ENCODE measurements around the gene MYO1E. TPM values are rescaled to one million over a fixed set of nuclear protein-coding genes. Genes with fewer than 3 reads are reported as not detected.

The MYO1E gene
- total RNA-seq, 4 donors from 2014 or later, result 55.7 to 147 (median 68.5) TPM

GRCh38 chr15:59197454-59197853 is 175.2 kb downstream of the MYO1E start:
- Histone ChIP-seq H3K36me3 (peaks cover 0 to 72% (median 6%) of the 10 kb centered on the region in 3 donors), H3K9me3 (no peaks in the 10 kb centered on the region), H3K4me1 (no peaks in the 10 kb centered on the region), H3K4me3 (no peak overlapping the region), H3K27me3 (no peaks in the 10 kb centered on the region), H3K27ac (no peak overlapping the region)
- no peak for TF ChIP-seq EP300 (IDR thresholded peaks at IDR 0.05)
- no peak for TF ChIP-seq CTCF (IDR thresholded peaks at IDR 0.05)
- no peak for TF ChIP-seq POLR2A (IDR thresholded peaks at IDR 0.05)
- 92 to 98% methylated on average over 2 of the region's 2 CpGs for WGBS, 2 donors
- DNase-seq (ENCODE audit: low spot score in 2 of 2), result no peak

GRCh38 chr15:59196416-59196815 is 176.3 kb downstream of the MYO1E start:
- Histone ChIP-seq H3K4me1 (no peaks in the 10 kb centered on the region), H3K4me3 (no peak overlapping the region), H3K27ac (no peak overlapping the region), H3K36me3 (peaks cover 0 to 64% (median 6%) of the 10 kb centered on the region in 3 donors), H3K27me3 (no peaks in the 10 kb centered on the region), H3K9me3 (no peaks in the 10 kb centered on the region)
- 88 to 90% methylated on average over 2 of the region's 2 CpGs for WGBS, 2 donors
- DNase-seq (ENCODE audit: low spot score in 2 of 2), result no peak
- TF ChIP-seq CTCF (IDR thresholded peaks at IDR 0.05) (no peak), POLR2A (IDR thresholded peaks at IDR 0.05) (no peak), EP300 (IDR thresholded peaks at IDR 0.05) (no peak)

GRCh38 chr15:59194639-59195325 is 177.9 kb downstream of the MYO1E start:
- H3K27ac ChIP-seq, result peak overlapping the region in 1 of 4 donors; percentile 13
- no peaks in the 10 kb centered on the region for H3K4me1 ChIP-seq
- H3K27me3 ChIP-seq, result no peaks in the 10 kb centered on the region
- 73 to 76% methylated on average over 10 of the region's 10 CpGs for WGBS, 2 donors
- peaks cover 0 to 62% (median 6%) of the 10 kb centered on the region in 3 donors for H3K36me3 ChIP-seq
- no peaks in the 10 kb centered on the region for H3K9me3 ChIP-seq
- no peak overlapping the region for H3K4me3 ChIP-seq
- no peak for DNase-seq (ENCODE audit: low spot score in 2 of 2)
- TF ChIP-seq POLR2A (IDR thresholded peaks at IDR 0.05) (no peak), EP300 (IDR thresholded peaks at IDR 0.05) (no peak), CTCF (IDR thresholded peaks at IDR 0.05) (no peak)

- WGBS, 2 donors, result 69 to 81% methylated on average over 6 of the region's 6 CpGs
- no peak for DNase-seq (ENCODE audit: low spot score in 2 of 2)
- Histone ChIP-seq H3K4me3 (no peak overlapping the region), H3K27ac (no peak overlapping the region), H3K4me1 (no peaks in the 10 kb centered on the region), H3K36me3 (peaks cover 0 to 72% (median 6%) of the 10 kb centered on the region in 3 donors), H3K9me3 (no peaks in the 10 kb centered on the region), H3K27me3 (no peaks in the 10 kb centered on the region)
- TF ChIP-seq CTCF (IDR thresholded peaks at IDR 0.05), result no peak
- no peak for TF ChIP-seq EP300 (IDR thresholded peaks at IDR 0.05)
- no peak for TF ChIP-seq POLR2A (IDR thresholded peaks at IDR 0.05)
Measured at GRCh38 chr15:59191855-59192237, 180.8 kb downstream of the MYO1E start.

- DNase-seq (ENCODE audit: low spot score in 2 of 2), result no peak
- Histone ChIP-seq H3K4me3 (no peak overlapping the region), H3K27ac (no peak overlapping the region), H3K9me3 (no peaks in the 10 kb centered on the region), H3K36me3 (peaks cover 0 to 80% (median 6%) of the 10 kb centered on the region in 3 donors), H3K27me3 (no peaks in the 10 kb centered on the region), H3K4me1 (no peaks in the 10 kb centered on the region)
- 96 to 99% methylated on average over 7 of the region's 7 CpGs for WGBS, 2 donors
- TF ChIP-seq POLR2A (IDR thresholded peaks at IDR 0.05) (no peak), EP300 (IDR thresholded peaks at IDR 0.05) (no peak), CTCF (IDR thresholded peaks at IDR 0.05) (no peak)
Measured at GRCh38 chr15:59190291-59190690, 182.4 kb downstream of the MYO1E start.
